Suprapubic skin (tissue), 4 donors: Measurements from ENCODE around the gene DISC1.

Source experiments
- CTCF ChIP-seq, 2 donors: fragments of 200-600 bp in 1 of 2; fragments of 450-650 bp in 1 of 2; sonication (generic) in 1 of 2; IDR thresholded peaks; one replicate each; pipeline ENCODE4 v1.5.1; 2016 to 2019; ENCODE audit warnings: antibody characterized with exemption in 2 of 2, mild to moderate bottlenecking in 1 of 2, moderate library complexity in 1 of 2
- EP300 ChIP-seq: sonication (generic); formaldehyde crosslinking; IDR thresholded peaks from one replicate; pipeline ENCODE4 v1.6.1; 2017; ENCODE audit warnings: antibody characterized with exemption
- POLR2A ChIP-seq, 2 donors: fragments of 450-650 bp; IDR thresholded peaks; one replicate each; pipeline ENCODE4 v1.6.1; 2017; ENCODE audit warnings: antibody characterized with exemption in 2 of 2, mild to moderate bottlenecking in 2 of 2, moderate library complexity in 2 of 2
- POLR2AphosphoS5 ChIP-seq, 3 donors: sonication (generic); formaldehyde crosslinking; IDR thresholded peaks; one replicate each; pipeline ENCODE4 v1.6.1; 2017; ENCODE audit warnings: antibody characterized with exemption in 3 of 3

- TF ChIP-seq CTCF (IDR thresholded peaks at IDR 0.05) (no peak), EP300 (no peak), POLR2A (IDR thresholded peaks at IDR 0.05) (no peak), POLR2AphosphoS5 (IDR thresholded peaks at IDR 0.05) (no peak)
Measured at GRCh38 chr1:231793893-231794292, 167.3 kb downstream of the DISC1 start.
